Measurements from ENCODE around the gene MASP2.
"Not testable (repeated sequence)": the region's sequence is repeated elsewhere in the genome, so short reads cannot be mapped to it uniquely, and the experiment has no call there.

Gene MASP2

GRCh38 chr1:11046625-11047365, at the start of gene MASP2:
MASP2 (minus strand) TSS chr1:11047239; CDS start chr1:11047207, 32 bp downstream.
- DNase-seq: no peak

GRCh38 chr1:11083784-11084183, 36.7 kb upstream of the MASP2 start:
- not testable (repeated sequence) for DNase-seq

GRCh38 chr1:11080931-11081330, 33.9 kb upstream of the MASP2 start:
- DNase-seq: no peak

- DNase-seq: no peak
Observed at GRCh38 chr1:11078631-11079030, 31.6 kb upstream of the MASP2 start.

- not testable (repeated sequence) for DNase-seq
Observed at GRCh38 chr1:11073398-11073797, 26.4 kb upstream of the MASP2 start.

GRCh38 chr1:11072216-11072917, 25.3 kb upstream of the MASP2 start:
- no peak for DNase-seq

GRCh38 chr1:11071463-11072215, 24.6 kb upstream of the MASP2 start:
- DNase-seq: no peak

- no peak for DNase-seq
Observed at GRCh38 chr1:11070876-11071275, 23.8 kb upstream of the MASP2 start.

- no peak for DNase-seq
Observed at GRCh38 chr1:11068600-11069473, 21.8 kb upstream of the MASP2 start.

GRCh38 chr1:11067716-11068599, 20.9 kb upstream of the MASP2 start:
- DNase-seq: no peak

- DNase-seq: no peak
Observed at GRCh38 chr1:11065796-11066195, 18.8 kb upstream of the MASP2 start.

- no peak for DNase-seq
Observed at GRCh38 chr1:11064942-11065341, 17.9 kb upstream of the MASP2 start.

- not testable (repeated sequence) for DNase-seq
Observed at GRCh38 chr1:11063937-11064537, 17.0 kb upstream of the MASP2 start.

GRCh38 chr1:11062965-11063401, 15.9 kb upstream of the MASP2 start:
- peak in 1 of 3 donors; percentile 25 for DNase-seq

GRCh38 chr1:11061652-11062365, 14.8 kb upstream of the MASP2 start:
- DNase-seq: no peak

GRCh38 chr1:11059968-11060830, 13.2 kb upstream of the MASP2 start, which contains the start of gene SRM:
SRM (minus strand) TSS chr1:11060018; CDS start chr1:11059943, 75 bp downstream.
- DNase-seq: peak; percentile 95 to 99 (median 98)

- peak in 1 of 3 donors; percentile 35 for DNase-seq
Observed at GRCh38 chr1:11059155-11059967, 12.3 kb upstream of the MASP2 start.

GRCh38 chr1:11058595-11059154, 11.6 kb upstream of the MASP2 start:
- no peak for DNase-seq
